HG02678 (cell line): Measurements from ENCODE around the gene ICAM3.
A peak's percentile ranks its signal among the peaks of the same experiment; 100 is the strongest.

Experiments
- ATAC-seq: cut with Tn5 transposase; IDR thresholded peaks from one replicate; pipeline ENCODE4 v1.9.1; 2021; ENCODE audit warnings: mild to moderate bottlenecking, moderate library complexity; ENCODE audit not compliant: unreplicated experiment

ICAM3 gene

GRCh38 chr19:10320602-10321416 lies 18.6 kb downstream of the ICAM3 start:
- ATAC-seq = no peak

GRCh38 chr19:10318807-10319682 lies 20.4 kb downstream of the ICAM3 start:
- no peak for ATAC-seq

- ATAC-seq = no peak
Observed at GRCh38 chr19:10317857-10318462, 21.5 kb downstream of the ICAM3 start.

- ATAC-seq = no peak
Observed at GRCh38 chr19:10317045-10317856, 22.2 kb downstream of the ICAM3 start.

- no peak for ATAC-seq
Observed at GRCh38 chr19:10316229-10317044, 23.0 kb downstream of the ICAM3 start.

GRCh38 chr19:10315335-10316214 lies 23.8 kb downstream of the ICAM3 start, which contains the start of gene FDX2:
TSS of gene FDX2 (minus strand) at chr19:10316015. CDS start at chr19:10315996, 19 bp downstream.
- ATAC-seq = peak; percentile 76

- no peak for ATAC-seq
Observed at GRCh38 chr19:10309423-10309822, 30.0 kb downstream of the ICAM3 start, which contains the start of gene ZGLP1. TSS of gene ZGLP1 (minus strand) at chr19:10309815.

- ATAC-seq = no peak
Observed at GRCh38 chr19:10306327-10306726, 33.1 kb downstream of the ICAM3 start.

GRCh38 chr19:10305139-10305806 lies 34.2 kb downstream of the ICAM3 start:
- ATAC-seq = no peak

GRCh38 chr19:10299545-10300458 lies 39.6 kb downstream of the ICAM3 start:
- no peak for ATAC-seq

GRCh38 chr19:10295847-10296591 lies 43.4 kb downstream of the ICAM3 start:
- ATAC-seq = no peak

GRCh38 chr19:10295305-10295846 lies 44.0 kb downstream of the ICAM3 start:
- ATAC-seq = peak; percentile 47

- no peak for ATAC-seq
Observed at GRCh38 chr19:10294368-10294697, 45.1 kb downstream of the ICAM3 start.

GRCh38 chr19:10293637-10294367 lies 45.6 kb downstream of the ICAM3 start:
- no peak for ATAC-seq

- ATAC-seq = no peak
Observed at GRCh38 chr19:10292789-10293636, 46.4 kb downstream of the ICAM3 start.
